Body of pancreas (tissue), 4 donors: ENCODE measurements around the gene CDC27.

Source experiments
- POLR2A ChIP-seq, 3 donors: fragments of 450-650 bp; IDR thresholded peaks; one replicate each; pipeline ENCODE4 v1.6.1; 2016; ENCODE audit warnings: antibody characterized with exemption in 3 of 3, mild to moderate bottlenecking in 2 of 3
- TF ChIP-seq, protein P1 (sequence below), 7 experiments: fragments of 450-650 bp in 4 of 7; fragments of 200-600 bp in 3 of 7; sonication (generic) in 3 of 7; IDR thresholded peaks; one replicate each; pipeline ENCODE4 v1.5.1; 2016 to 2019; ENCODE audit warnings: antibody characterized with exemption in 7 of 7

DNA sequence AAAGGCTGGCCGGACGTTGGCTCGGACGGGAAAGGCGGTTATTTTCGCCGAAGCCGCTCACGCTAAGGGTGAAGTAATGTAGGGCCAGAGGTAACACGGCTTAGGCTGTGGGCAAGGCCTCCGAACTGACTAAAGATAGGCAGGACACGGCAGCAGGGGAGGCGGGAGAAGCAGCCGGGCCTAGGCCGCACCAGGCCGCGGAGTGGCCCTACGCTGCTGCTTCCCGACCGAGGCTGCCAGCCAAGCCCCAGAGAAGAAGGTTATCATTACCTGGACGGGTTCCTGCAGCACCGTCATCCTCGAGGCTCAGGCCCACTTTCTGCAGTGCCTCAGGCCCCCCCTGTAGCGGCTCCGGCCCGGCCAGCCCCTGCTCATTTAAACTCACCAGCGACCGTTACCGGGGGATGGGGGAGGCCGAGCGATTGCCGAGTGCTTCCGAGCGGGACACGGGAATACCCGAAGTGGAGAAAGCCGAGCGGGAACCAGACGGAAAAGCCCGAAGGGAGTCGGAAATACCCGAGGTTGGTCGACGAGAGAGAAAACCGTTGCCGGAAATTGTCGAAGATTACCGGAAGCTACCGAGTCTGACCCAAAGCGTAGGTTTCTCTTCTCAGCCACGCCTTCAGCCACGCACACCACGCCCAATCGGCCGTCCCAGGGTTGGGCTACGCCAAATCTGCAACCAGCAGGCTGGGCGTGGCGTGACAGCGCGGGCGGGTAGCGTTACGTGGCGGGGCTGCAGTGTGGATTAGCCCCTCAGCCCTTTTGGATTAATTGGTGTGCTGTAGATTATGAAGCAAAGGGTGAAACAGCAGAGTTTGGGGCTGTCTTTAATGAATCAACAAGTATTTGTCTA, at the start of gene CDC27:
- TF ChIP-seq, protein P1, sequence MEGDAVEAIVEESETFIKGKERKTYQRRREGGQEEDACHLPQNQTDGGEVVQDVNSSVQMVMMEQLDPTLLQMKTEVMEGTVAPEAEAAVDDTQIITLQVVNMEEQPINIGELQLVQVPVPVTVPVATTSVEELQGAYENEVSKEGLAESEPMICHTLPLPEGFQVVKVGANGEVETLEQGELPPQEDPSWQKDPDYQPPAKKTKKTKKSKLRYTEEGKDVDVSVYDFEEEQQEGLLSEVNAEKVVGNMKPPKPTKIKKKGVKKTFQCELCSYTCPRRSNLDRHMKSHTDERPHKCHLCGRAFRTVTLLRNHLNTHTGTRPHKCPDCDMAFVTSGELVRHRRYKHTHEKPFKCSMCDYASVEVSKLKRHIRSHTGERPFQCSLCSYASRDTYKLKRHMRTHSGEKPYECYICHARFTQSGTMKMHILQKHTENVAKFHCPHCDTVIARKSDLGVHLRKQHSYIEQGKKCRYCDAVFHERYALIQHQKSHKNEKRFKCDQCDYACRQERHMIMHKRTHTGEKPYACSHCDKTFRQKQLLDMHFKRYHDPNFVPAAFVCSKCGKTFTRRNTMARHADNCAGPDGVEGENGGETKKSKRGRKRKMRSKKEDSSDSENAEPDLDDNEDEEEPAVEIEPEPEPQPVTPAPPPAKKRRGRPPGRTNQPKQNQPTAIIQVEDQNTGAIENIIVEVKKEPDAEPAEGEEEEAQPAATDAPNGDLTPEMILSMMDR (IDR thresholded peaks at IDR 0.05), result peak in 2 of 7 experiments; percentile 6 to 18
- TF ChIP-seq POLR2A (IDR thresholded peaks at IDR 0.05), result peak; percentile 19 to 73 (median 65)
